ENCODE measurements around the gene ABAT.

- no peak for TF ChIP-seq POLR2A (IDR thresholded peaks at IDR 0.05)
- TF ChIP-seq CTCF (IDR thresholded peaks at IDR 0.05): no peak
These were observed 154.2 kb downstream of the ABAT start for GRCh38 chr16:8828541-8829165.

All from right lobe of liver (tissue), 4 donors.